NT2/D1 (cell line): ENCODE data around the gene MINK1.
"Not testable (repeated sequence)": the region's sequence is repeated elsewhere in the genome, so short reads cannot be mapped to it uniquely, and the experiment has no call there.

Source experiments
- YY1 ChIP-seq: IDR thresholded peaks from 2 replicates; pipeline ENCODE4 v1.6.1; 2011; ENCODE audit not compliant: insufficient read length, insufficient read depth
- ZNF274 ChIP-seq: IDR thresholded peaks from 2 replicates; pipeline ENCODE4 v1.6.1; 2011; ENCODE audit warnings: mild to moderate bottlenecking, low read depth, low read length

- TF ChIP-seq YY1, ZNF274: not testable (repeated sequence)
Measured at GRCh38 chr17:4867535-4867934, 34.4 kb downstream of the MINK1 start.
